Hepatocyte (in vitro differentiated cells): ENCODE results near the gene GTPBP3. TPM values are rescaled to one million over a fixed set of nuclear protein-coding genes. Genes with fewer than 3 reads are reported as not detected.

Experiments
- DNase-seq: peaks from one replicate; pipeline ENCODE4 v3.0.0-alpha.2; 2016; ENCODE audit warnings: low spot score
- H2AFZ ChIP-seq: fragments of 200-600 bp; sonication (generic); 2 replicates; pipeline ENCODE4 v1.6.0; 2016; ENCODE audit warnings: antibody characterized with exemption, mild to moderate bottlenecking
- H3K27ac ChIP-seq: fragments of 200-600 bp; sonication (generic); 2 replicates; pipeline ENCODE4 v1.5.1; 2016; ENCODE audit warnings: mild to moderate bottlenecking
- H3K27me3 ChIP-seq: fragments of 200-600 bp; sonication (generic); 2 replicates; pipeline ENCODE4 v1.6.1; 2016
- H3K36me3 ChIP-seq: fragments of 200-600 bp; sonication (generic); replicated peaks from 2 replicates; pipeline ENCODE4 v1.5.1; 2016; ENCODE audit warnings: low read depth; ENCODE audit not compliant: insufficient read depth
- H3K4me1 ChIP-seq: fragments of 200-600 bp; sonication (generic); 2 replicates; pipeline ENCODE4 v1.5.1; 2016; ENCODE audit warnings: mild to moderate bottlenecking, moderate library complexity; ENCODE audit not compliant: insufficient read depth
- H3K4me2 ChIP-seq: fragments of 200-600 bp; sonication (generic); 2 replicates; pipeline ENCODE4 v1.6.0; 2016
- H3K4me3 ChIP-seq: fragments of 200-600 bp; sonication (generic); 2 replicates; pipeline ENCODE4 v1.5.1; 2016; ENCODE audit warnings: mild to moderate bottlenecking
- H3K79me2 ChIP-seq: fragments of 200-600 bp; sonication (generic); 2 replicates; pipeline ENCODE4 v1.6.0; 2017; ENCODE audit warnings: mild to moderate bottlenecking
- H3K9me2 ChIP-seq: fragments of 200-600 bp; sonication (generic); replicated peaks from 2 replicates; pipeline ENCODE4 v1.6.0; 2017; ENCODE audit warnings: mild to moderate bottlenecking; ENCODE audit not compliant: insufficient read depth
- H3K9me3 ChIP-seq: fragments of 200-600 bp; sonication (generic); 2 replicates; pipeline ENCODE4 v1.5.1; 2016; ENCODE audit warnings: low read depth, mild to moderate bottlenecking
- H4K20me1 ChIP-seq: fragments of 200-600 bp; sonication (generic); 2 replicates; pipeline ENCODE4 v1.6.0; 2016; ENCODE audit warnings: mild to moderate bottlenecking; ENCODE audit not compliant: insufficient read depth, poor library complexity, severe bottlenecking
- CTCF ChIP-seq: fragments of 200-600 bp; sonication (generic); IDR thresholded peaks from 2 replicates; pipeline ENCODE4 v1.5.1; 2016; ENCODE audit warnings: antibody characterized with exemption, mild to moderate bottlenecking; ENCODE audit not compliant: poor library complexity
- EZH2 ChIP-seq: fragments of 200-600 bp; sonication (generic); IDR thresholded peaks from 2 replicates; pipeline ENCODE4 v1.6.1; 2016; ENCODE audit warnings: antibody characterized with exemption, mild to moderate bottlenecking, borderline replicate concordance
- EZH2phosphoT487 ChIP-seq: fragments of 200-600 bp; sonication (generic); IDR thresholded peaks from one replicate; pipeline ENCODE4 v1.6.1; 2018; ENCODE audit warnings: antibody characterized with exemption, mild to moderate bottlenecking, low read depth, moderate library complexity; ENCODE audit not compliant: unreplicated experiment, severe bottlenecking
- WGBS: methylation state at CpG from one replicate; pipeline ENCODE4 v1.1.6; 2016; ENCODE audit warnings: low lambda C conversion rate; ENCODE audit errors: missing lambda C conversion rate; 5-methylcytosine and 5-hydroxymethylcytosine counted together
- polyA plus RNA-seq: library from polyadenylated mRNA; unstranded; fragments of >200 nt; fragmentation: Nextera tagmentation; extraction: Ambion mirVana; gene quantifications from 2 replicates; pipeline ENCODE4 v1.2.1, GENCODE V29; 2016
- total RNA-seq: library from RNA; depleted of rRNA; stranded (reverse); fragments of >200 nt; gene quantifications from 2 replicates; pipeline ENCODE4 v1.2.3, GENCODE V29; 2014

GTPBP3 gene
- total and polyA plus RNA-seq, 2 experiments from 2014 or later = 13.2 to 20.9 TPM

GRCh38 chr19:17365361-17365760, 28.0 kb downstream of the GTPBP3 start:
- no peaks in the 10 kb centered on the region for H4K20me1 ChIP-seq
- no peaks in the 10 kb centered on the region for H3K36me3 ChIP-seq
- no peaks in the 10 kb centered on the region for H3K9me3 ChIP-seq
- no peaks in the 10 kb centered on the region for H3K79me2 ChIP-seq
- H3K4me3 ChIP-seq = no peak overlapping the region
- no peaks in the 10 kb centered on the region for H3K9me2 ChIP-seq
- H2AFZ ChIP-seq = no peak overlapping the region
- no peak overlapping the region for H3K4me2 ChIP-seq
- 97% methylated on average over 22 of the region's 22 CpGs for WGBS
- no peak for DNase-seq
- TF ChIP-seq EZH2 (no peak), CTCF (no peak), EZH2phosphoT487 (no peak)
- no peaks in the 10 kb centered on the region for H3K27me3 ChIP-seq
- H3K27ac ChIP-seq = no peak overlapping the region
- H3K4me1 ChIP-seq = no peaks in the 10 kb centered on the region

- Histone ChIP-seq H3K27me3 (no peaks in the 10 kb centered on the region), H3K4me2 (no peak overlapping the region), H3K9me2 (no peaks in the 10 kb centered on the region), H2AFZ (no peak overlapping the region), H3K79me2 (no peaks in the 10 kb centered on the region), H3K27ac (no peak overlapping the region), H4K20me1 (no peaks in the 10 kb centered on the region), H3K4me1 (no peaks in the 10 kb centered on the region), H3K4me3 (no peak overlapping the region), H3K36me3 (no peaks in the 10 kb centered on the region), H3K9me3 (no peaks in the 10 kb centered on the region)
- 84% methylated on average over 8 of the region's 8 CpGs for WGBS
- TF ChIP-seq EZH2phosphoT487 (no peak), CTCF (no peak)
- DNase-seq = no peak
Observed at GRCh38 chr19:17370026-17370587, 32.8 kb downstream of the GTPBP3 start.

- H3K27ac ChIP-seq = no peak within 1 kb of the TSS
- WGBS = 84% methylated on average over 36 of the region's 39 CpGs
Observed at GRCh38 chr19:17376935-17377600, 39.7 kb downstream of the GTPBP3 start, which contains the start of gene PLVAP. Gene PLVAP, minus strand, starts transcription at chr19:17377342. Its CDS starts 54 bp downstream, at chr19:17377288.

More at GRCh38 chr19:17376935-17377600, 39.7 kb downstream of the GTPBP3 start, which contains the start of gene PLVAP:
- no peak within 1 kb of the TSS for H3K4me2 ChIP-seq
- no peaks in the 10 kb centered on the region for H3K79me2 ChIP-seq
- TF ChIP-seq CTCF = no peak
- TF ChIP-seq EZH2 = no peak
- TF ChIP-seq EZH2phosphoT487 = no peak
- H4K20me1 ChIP-seq = no peaks in the 10 kb centered on the region
- no peaks in the 10 kb centered on the region for H3K9me2 ChIP-seq
- H3K27me3 ChIP-seq = no peaks in the 10 kb centered on the region
- no peaks in the 10 kb centered on the region for H3K4me1 ChIP-seq
- no peak for DNase-seq
- no peak within 1 kb of the TSS for H2AFZ ChIP-seq
- no peaks in the 10 kb centered on the region for H3K36me3 ChIP-seq
- no peak within 1 kb of the TSS for H3K4me3 ChIP-seq
- no peaks in the 10 kb centered on the region for H3K9me3 ChIP-seq
